Stimulated activated effector memory CD8-positive, alpha-beta T cell treated with anti-CD3 and anti-CD28 coated beads, Interleukin-12 subunit alpha, Interleukin-12 subunit beta, amount 100 ng/mL, for 72 hours (primary cell): Measurements from ENCODE around the gene PUM1.
A peak's percentile ranks its signal among the peaks of the same experiment; 100 is the strongest.

ENCODE experiments used
- ATAC-seq: fragments of 150-1000 bp; cut with Tn5 transposase; 2 replicates; pipeline ENCODE4 v1.10.0; 2021
- DNase-seq, 2 donors: peaks; one replicate each; pipeline ENCODE4 v3.0.0; 2021 to 2022; ENCODE audit warnings: low spot score in 2 of 2
- H3K27ac Mint-ChIP-seq: one replicate; pipeline ENCODE4 v1.8.0; 2022; ENCODE audit warnings: mild to moderate bottlenecking, mixed read lengths
- H3K36me3 Mint-ChIP-seq: one replicate; pipeline ENCODE4 v1.8.0; 2022; ENCODE audit warnings: mild to moderate bottlenecking, mixed read lengths
- H3K4me1 Mint-ChIP-seq: one replicate; pipeline ENCODE4 v1.8.0; 2022; ENCODE audit warnings: mixed read lengths
- H3K4me3 Mint-ChIP-seq: one replicate; pipeline ENCODE4 v1.8.0; 2022; ENCODE audit warnings: mild to moderate bottlenecking, mixed read lengths
- H3K9me3 Mint-ChIP-seq: one replicate; pipeline ENCODE4 v1.8.0; 2022; ENCODE audit warnings: mixed read lengths

PUM1 gene

GRCh38 chr1:30908696-30909364 lies 156.7 kb downstream of the PUM1 start, which contains the start of gene SDC3:
SDC3 (minus strand) TSS chr1:30908758; CDS start chr1:30908586, 172 bp downstream.
- no peaks in the 10 kb centered on the region for H3K9me3 Mint-ChIP-seq

GRCh38 chr1:30908316-30908695 lies 157.2 kb downstream of the PUM1 start:
- no peak for DNase-seq
- no peak overlapping the region for H3K27ac Mint-ChIP-seq
- H3K4me1 Mint-ChIP-seq = peaks cover 16% of the 10 kb centered on the region
- H3K9me3 Mint-ChIP-seq = no peaks in the 10 kb centered on the region
- ATAC-seq = no peak
- H3K36me3 Mint-ChIP-seq = no peaks in the 10 kb centered on the region
- peak overlapping the region; percentile 56 for H3K4me3 Mint-ChIP-seq

More at GRCh38 chr1:30908696-30909364, 156.7 kb downstream of the PUM1 start, which contains the start of gene SDC3:
- Mint-ChIP-seq H3K27ac (no peak within 1 kb of the TSS), H3K4me1 (peaks cover 16% of the 10 kb centered on the region), H3K36me3 (no peaks in the 10 kb centered on the region), H3K4me3 (peak within 1 kb of the TSS; percentile 77)
- peak; percentile 53 for ATAC-seq
- no peak for DNase-seq

- H3K27ac Mint-ChIP-seq = no peak overlapping the region
Observed at GRCh38 chr1:30907481-30908315, 157.8 kb downstream of the PUM1 start.

GRCh38 chr1:30906631-30907441 lies 158.7 kb downstream of the PUM1 start:
- peaks cover 16% of the 10 kb centered on the region for H3K4me1 Mint-ChIP-seq
- no peak overlapping the region for H3K27ac Mint-ChIP-seq
- DNase-seq = no peak
- peak overlapping the region; percentile 56 for H3K4me3 Mint-ChIP-seq
- H3K36me3 Mint-ChIP-seq = no peaks in the 10 kb centered on the region
- no peaks in the 10 kb centered on the region for H3K9me3 Mint-ChIP-seq
- no peak for ATAC-seq

More at GRCh38 chr1:30907481-30908315, 157.8 kb downstream of the PUM1 start:
- DNase-seq (no peak), ATAC-seq (no peak)
- Mint-ChIP-seq H3K4me1 (peaks cover 16% of the 10 kb centered on the region), H3K4me3 (peak overlapping the region; percentile 56), H3K36me3 (no peaks in the 10 kb centered on the region), H3K9me3 (no peaks in the 10 kb centered on the region)

GRCh38 chr1:30905916-30906620 lies 159.4 kb downstream of the PUM1 start:
- H3K27ac Mint-ChIP-seq = no peak overlapping the region
- DNase-seq (no peak), ATAC-seq (no peak)
- H3K4me3 Mint-ChIP-seq = no peak overlapping the region
- no peaks in the 10 kb centered on the region for H3K9me3 Mint-ChIP-seq
- H3K4me1 Mint-ChIP-seq = peaks cover 16% of the 10 kb centered on the region
- H3K36me3 Mint-ChIP-seq = no peaks in the 10 kb centered on the region

- no peaks in the 10 kb centered on the region for H3K36me3 Mint-ChIP-seq
- H3K4me3 Mint-ChIP-seq = no peak overlapping the region
- H3K4me1 Mint-ChIP-seq = peaks cover 16% of the 10 kb centered on the region
- H3K27ac Mint-ChIP-seq = no peak overlapping the region
- DNase-seq = no peak
- no peak for ATAC-seq
- H3K9me3 Mint-ChIP-seq = no peaks in the 10 kb centered on the region
Observed at GRCh38 chr1:30905403-30905802, 160.1 kb downstream of the PUM1 start.

- DNase-seq (no peak), ATAC-seq (no peak)
- no peaks in the 10 kb centered on the region for H3K9me3 Mint-ChIP-seq
- H3K4me1 Mint-ChIP-seq = peaks cover 16% of the 10 kb centered on the region
- H3K27ac Mint-ChIP-seq = no peak overlapping the region
- H3K36me3 Mint-ChIP-seq = no peaks in the 10 kb centered on the region
- no peak overlapping the region for H3K4me3 Mint-ChIP-seq
Observed at GRCh38 chr1:30904962-30905335, 160.6 kb downstream of the PUM1 start.

GRCh38 chr1:30904191-30904961 lies 161.1 kb downstream of the PUM1 start:
- ATAC-seq = no peak
- Mint-ChIP-seq H3K4me3 (no peak overlapping the region), H3K9me3 (no peaks in the 10 kb centered on the region), H3K36me3 (no peaks in the 10 kb centered on the region), H3K4me1 (peaks cover 11% of the 10 kb centered on the region), H3K27ac (no peak overlapping the region)
- DNase-seq = no peak

GRCh38 chr1:30903343-30904034 lies 162.0 kb downstream of the PUM1 start:
- H3K9me3 Mint-ChIP-seq = no peaks in the 10 kb centered on the region
- ATAC-seq (no peak), DNase-seq (no peak)
- no peaks in the 10 kb centered on the region for H3K36me3 Mint-ChIP-seq
- no peak overlapping the region for H3K27ac Mint-ChIP-seq
- peaks cover 5% of the 10 kb centered on the region for H3K4me1 Mint-ChIP-seq
- no peak overlapping the region for H3K4me3 Mint-ChIP-seq

- Mint-ChIP-seq H3K9me3 (no peaks in the 10 kb centered on the region), H3K36me3 (no peaks in the 10 kb centered on the region), H3K4me3 (no peak overlapping the region), H3K27ac (peak overlapping the region; percentile 63), H3K4me1 (peaks cover 5% of the 10 kb centered on the region)
- ATAC-seq = no peak
- DNase-seq = no peak
Observed at GRCh38 chr1:30902593-30903290, 162.8 kb downstream of the PUM1 start.

- Mint-ChIP-seq H3K9me3 (no peaks in the 10 kb centered on the region), H3K36me3 (no peaks in the 10 kb centered on the region)
Observed at GRCh38 chr1:30901798-30902581, 163.5 kb downstream of the PUM1 start.

GRCh38 chr1:30900931-30901560 lies 164.5 kb downstream of the PUM1 start:
- Mint-ChIP-seq H3K36me3 (no peaks in the 10 kb centered on the region), H3K4me1 (no peaks in the 10 kb centered on the region), H3K9me3 (no peaks in the 10 kb centered on the region), H3K4me3 (no peak overlapping the region), H3K27ac (no peak overlapping the region)
- ATAC-seq = no peak
- DNase-seq = no peak

More at GRCh38 chr1:30901798-30902581, 163.5 kb downstream of the PUM1 start:
- Mint-ChIP-seq H3K27ac (no peak overlapping the region), H3K4me1 (no peaks in the 10 kb centered on the region), H3K4me3 (no peak overlapping the region)
- no peak for ATAC-seq
- DNase-seq = no peak
